Right atrium auricular region (tissue), 2 donors: ENCODE data around the gene GPR139. TPM values are rescaled to one million over a fixed set of nuclear protein-coding genes. Genes with fewer than 3 reads are reported as not detected.

ENCODE experiments used
- DNase-seq: peaks from one replicate; pipeline ENCODE4 v3.0.0-alpha.2; 2019; ENCODE audit warnings: low spot score
- H3K27ac ChIP-seq, 2 donors: fragments of 200-600 bp; sonication (generic); 1 replicate in 1 of 2; 2 replicates in 1 of 2; pipeline ENCODE4 v1.5.1; 2016 to 2019
- H3K27me3 ChIP-seq, 2 donors: fragments of 200-600 bp; sonication (generic); one replicate each; pipeline versions ENCODE4 v1.5.1 to v1.6.0; 2017 to 2019
- H3K36me3 ChIP-seq: fragments of 200-600 bp; sonication (generic); one replicate; pipeline ENCODE4 v1.5.1; 2016
- H3K4me1 ChIP-seq, 2 donors: fragments of 200-600 bp; sonication (generic); one replicate each; pipeline versions ENCODE4 v1.5.1 to v1.6.0; 2017 to 2019
- H3K4me3 ChIP-seq, 2 donors: fragments of 200-600 bp; sonication (generic); 1 replicate in 1 of 2; 2 replicates in 1 of 2; pipeline ENCODE4 v1.5.1; 2017 to 2019; ENCODE audit warnings: mild to moderate bottlenecking in 1 of 2, moderate library complexity in 1 of 2
- H3K9me3 ChIP-seq, 2 donors: fragments of 200-600 bp; sonication (generic); one replicate each; pipeline ENCODE4 v1.5.1; 2019
- CTCF ChIP-seq, 2 donors: fragments of 200-600 bp; sonication (generic); IDR thresholded peaks; one replicate each; pipeline ENCODE4 v1.5.1; 2019; ENCODE audit warnings: antibody characterized with exemption in 2 of 2
- total RNA-seq, 2 donors: library from RNA; depleted of rRNA; stranded (reverse); fragments of >200 nt; gene quantifications; one replicate each; pipeline ENCODE4 v1.1.0, GENCODE V29; 2016

Gene GPR139
- total RNA-seq, 2 donors from 2014 or later = not detected

- no peak for TF ChIP-seq CTCF (IDR thresholded peaks at IDR 0.05)
- Histone ChIP-seq H3K9me3 (no peaks in the 10 kb centered on the region), H3K27me3 (no peaks in the 10 kb centered on the region), H3K36me3 (no peaks in the 10 kb centered on the region), H3K4me1 (no peaks in the 10 kb centered on the region), H3K27ac (no peak overlapping the region), H3K4me3 (no peak overlapping the region)
- DNase-seq = no peak
These were observed 15.7 kb upstream of the GPR139 start for GRCh38 chr16:20089246-20089965.

- no peak for DNase-seq
- Histone ChIP-seq H3K36me3 (no peaks in the 10 kb centered on the region), H3K27me3 (no peaks in the 10 kb centered on the region)
These were observed 11.0 kb upstream of the GPR139 start for GRCh38 chr16:20084624-20085226.

GRCh38 chr16:20079106-20079505 lies 5.4 kb upstream of the GPR139 start:
- no peak overlapping the region for H3K4me3 ChIP-seq
- no peak overlapping the region for H3K27ac ChIP-seq
- no peaks in the 10 kb centered on the region for H3K9me3 ChIP-seq
- no peaks in the 10 kb centered on the region for H3K27me3 ChIP-seq
- no peak for TF ChIP-seq CTCF (IDR thresholded peaks at IDR 0.05)
- H3K36me3 ChIP-seq = no peaks in the 10 kb centered on the region
- no peak for DNase-seq
- no peaks in the 10 kb centered on the region for H3K4me1 ChIP-seq

More at GRCh38 chr16:20084624-20085226, 11.0 kb upstream of the GPR139 start:
- no peaks in the 10 kb centered on the region for H3K9me3 ChIP-seq
- no peaks in the 10 kb centered on the region for H3K4me1 ChIP-seq
- H3K4me3 ChIP-seq = no peak overlapping the region
- no peak for TF ChIP-seq CTCF (IDR thresholded peaks at IDR 0.05)
- H3K27ac ChIP-seq = no peak overlapping the region

- no peak for TF ChIP-seq CTCF (IDR thresholded peaks at IDR 0.05)
- no peaks in the 10 kb centered on the region for H3K36me3 ChIP-seq
- no peaks in the 10 kb centered on the region for H3K9me3 ChIP-seq
- no peak overlapping the region for H3K27ac ChIP-seq
- H3K4me1 ChIP-seq = peaks cover 0 to 10% of the 10 kb centered on the region in 2 donors
- H3K27me3 ChIP-seq = peaks cover 0 to 7% of the 10 kb centered on the region in 2 donors
- no peak overlapping the region for H3K4me3 ChIP-seq
- no peak for DNase-seq
These were observed 1.6 kb upstream of the GPR139 start for GRCh38 chr16:20075243-20075642.

- Histone ChIP-seq H3K27ac (no peak overlapping the region), H3K4me1 (peaks cover 0 to 10% of the 10 kb centered on the region in 2 donors), H3K9me3 (no peaks in the 10 kb centered on the region), H3K27me3 (peaks cover 0 to 7% of the 10 kb centered on the region in 2 donors), H3K36me3 (no peaks in the 10 kb centered on the region), H3K4me3 (no peak overlapping the region)
- no peak for DNase-seq
- TF ChIP-seq CTCF (IDR thresholded peaks at IDR 0.05) = no peak
These were observed 655 bp upstream of the GPR139 start for GRCh38 chr16:20074099-20074991.
